NT2/D1 (cell line): ENCODE results near the gene PGAM5.

Experiments used
- YY1 ChIP-seq: IDR thresholded peaks from 2 replicates; pipeline ENCODE4 v1.6.1; 2011; ENCODE audit not compliant: insufficient read length, insufficient read depth
- ZNF274 ChIP-seq: IDR thresholded peaks from 2 replicates; pipeline ENCODE4 v1.6.1; 2011; ENCODE audit warnings: mild to moderate bottlenecking, low read depth, low read length

DNA sequence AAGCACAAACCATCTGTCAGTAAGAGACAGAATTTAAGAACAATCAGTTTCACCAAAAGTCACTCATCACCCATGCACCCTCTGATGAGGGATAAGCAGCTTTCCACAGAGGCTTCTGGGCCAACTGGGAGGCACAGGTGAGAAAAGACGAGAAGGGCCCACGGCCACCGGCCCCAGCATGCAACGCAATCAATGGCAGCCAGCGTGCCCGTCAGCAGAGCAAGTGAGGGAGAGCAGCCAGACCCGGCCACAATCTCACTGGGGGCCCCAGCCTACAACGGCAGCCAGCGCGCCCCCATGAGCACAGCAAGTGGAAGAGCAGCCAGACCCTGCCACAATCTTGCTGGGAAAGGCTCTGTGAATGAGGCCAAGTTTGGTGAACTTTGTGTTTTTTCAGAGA is 37.7 kb downstream of the PGAM5 start:
- TF ChIP-seq ZNF274 (no peak), YY1 (no peak)
